HFF-Myc (cell line): ENCODE measurements around the gene GRAMD1C.

Experiments
- DNase-seq: peaks from one replicate; pipeline ENCODE4 v3.0.0-alpha.2; 2011; ENCODE audit warnings: low read depth; ENCODE audit errors: extremely low read depth
- H3K4me3 ChIP-seq: replicated peaks from 2 replicates; pipeline ENCODE4 v1.5.1; 2011; ENCODE audit warnings: low read depth, mild to moderate bottlenecking, control low read depth, low read length
- TF ChIP-seq, protein P1 (sequence below): IDR thresholded peaks from 2 replicates; pipeline ENCODE4 v1.5.1; 2012; ENCODE audit warnings: mild to moderate bottlenecking, low read depth, low read length, control low read depth; ENCODE audit errors: missing control alignments

Gene GRAMD1C

DNA sequence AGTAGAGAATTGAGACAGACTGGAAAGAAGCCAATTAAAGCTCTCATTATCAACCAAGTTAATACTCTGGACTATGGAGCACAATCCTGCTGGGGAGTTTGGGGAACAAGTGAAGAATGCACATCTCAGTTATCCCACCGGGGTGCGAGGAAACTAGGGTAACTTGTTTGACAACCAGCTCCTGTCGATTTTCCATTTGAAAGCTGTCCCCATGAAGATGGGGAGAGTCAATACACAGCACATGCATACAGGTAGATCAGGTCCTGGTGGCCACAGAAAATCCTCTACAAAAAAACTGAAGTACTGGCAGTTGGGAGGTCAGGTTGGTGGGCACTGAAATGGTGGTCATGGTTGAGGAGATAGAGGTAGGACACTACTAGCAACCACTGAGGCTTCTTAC lies 25.7 kb upstream of the GRAMD1C start:
- no peak overlapping the region for H3K4me3 ChIP-seq
- TF ChIP-seq, protein P1, sequence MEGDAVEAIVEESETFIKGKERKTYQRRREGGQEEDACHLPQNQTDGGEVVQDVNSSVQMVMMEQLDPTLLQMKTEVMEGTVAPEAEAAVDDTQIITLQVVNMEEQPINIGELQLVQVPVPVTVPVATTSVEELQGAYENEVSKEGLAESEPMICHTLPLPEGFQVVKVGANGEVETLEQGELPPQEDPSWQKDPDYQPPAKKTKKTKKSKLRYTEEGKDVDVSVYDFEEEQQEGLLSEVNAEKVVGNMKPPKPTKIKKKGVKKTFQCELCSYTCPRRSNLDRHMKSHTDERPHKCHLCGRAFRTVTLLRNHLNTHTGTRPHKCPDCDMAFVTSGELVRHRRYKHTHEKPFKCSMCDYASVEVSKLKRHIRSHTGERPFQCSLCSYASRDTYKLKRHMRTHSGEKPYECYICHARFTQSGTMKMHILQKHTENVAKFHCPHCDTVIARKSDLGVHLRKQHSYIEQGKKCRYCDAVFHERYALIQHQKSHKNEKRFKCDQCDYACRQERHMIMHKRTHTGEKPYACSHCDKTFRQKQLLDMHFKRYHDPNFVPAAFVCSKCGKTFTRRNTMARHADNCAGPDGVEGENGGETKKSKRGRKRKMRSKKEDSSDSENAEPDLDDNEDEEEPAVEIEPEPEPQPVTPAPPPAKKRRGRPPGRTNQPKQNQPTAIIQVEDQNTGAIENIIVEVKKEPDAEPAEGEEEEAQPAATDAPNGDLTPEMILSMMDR, result no peak
- no peak for DNase-seq

DNA sequence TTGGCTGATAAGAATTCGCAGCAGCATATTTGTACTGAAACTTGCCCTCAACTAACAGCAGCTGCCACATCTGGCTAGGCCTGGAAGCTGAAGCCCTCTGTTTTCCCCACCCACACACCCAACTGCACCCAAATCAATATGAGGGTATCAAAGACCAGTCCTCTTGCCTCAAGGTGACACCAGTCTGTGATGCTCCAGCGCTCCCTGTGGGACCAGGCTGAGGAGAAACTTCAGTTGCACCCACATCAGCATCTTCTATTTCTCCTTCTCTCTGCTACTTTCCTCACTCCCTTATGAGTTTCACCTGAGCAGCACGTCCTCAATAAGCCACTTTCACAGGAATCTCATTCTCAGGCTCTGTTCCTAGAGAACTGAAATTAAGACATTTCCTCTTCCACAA lies 18.7 kb upstream of the GRAMD1C start:
- TF ChIP-seq, protein P1, result no peak
- H3K4me3 ChIP-seq, result no peak overlapping the region
- no peak for DNase-seq

DNA sequence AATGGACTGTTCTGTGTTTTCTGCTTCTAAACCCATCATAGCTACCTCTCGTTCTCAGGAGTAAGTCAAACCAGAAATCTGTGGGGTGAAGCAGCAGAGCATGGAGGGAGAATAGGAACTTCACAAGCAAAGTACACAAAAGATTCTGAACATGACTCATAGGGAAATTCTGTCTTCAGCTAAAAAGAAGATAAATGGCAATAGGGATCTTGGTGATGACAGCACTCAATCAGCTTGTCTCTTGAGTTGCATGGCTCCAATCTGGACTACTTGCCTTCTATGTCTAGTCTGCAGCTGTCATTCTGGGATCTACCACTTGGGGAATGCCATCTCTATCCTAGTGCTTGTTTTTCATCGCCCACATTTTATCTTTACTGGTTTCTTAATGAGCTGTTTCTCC lies 13.5 kb upstream of the GRAMD1C start:
- H3K4me3 ChIP-seq, result no peak overlapping the region
- DNase-seq, result no peak
- TF ChIP-seq, protein P1, result no peak

DNA sequence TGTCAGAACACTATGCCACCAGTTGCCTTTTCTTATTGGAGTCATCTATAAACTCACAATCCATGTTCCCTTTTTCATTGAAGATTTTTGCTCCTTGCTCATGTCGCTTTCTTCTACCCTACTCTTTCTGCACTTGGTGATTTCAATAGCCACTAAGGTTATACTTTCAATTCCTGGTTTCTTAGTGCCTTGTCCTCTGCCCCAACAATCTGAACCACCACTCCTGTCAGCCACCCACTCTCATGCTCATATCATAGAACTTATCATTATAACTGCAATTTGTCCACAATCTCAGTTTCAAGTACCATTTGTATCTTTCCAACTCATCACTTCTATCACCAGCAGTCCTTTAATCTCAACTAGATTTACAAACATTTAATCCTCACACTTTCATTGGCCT lies 10.0 kb upstream of the GRAMD1C start:
- H3K4me3 ChIP-seq, result no peak overlapping the region
- TF ChIP-seq, protein P1, result no peak
- no peak for DNase-seq

DNA sequence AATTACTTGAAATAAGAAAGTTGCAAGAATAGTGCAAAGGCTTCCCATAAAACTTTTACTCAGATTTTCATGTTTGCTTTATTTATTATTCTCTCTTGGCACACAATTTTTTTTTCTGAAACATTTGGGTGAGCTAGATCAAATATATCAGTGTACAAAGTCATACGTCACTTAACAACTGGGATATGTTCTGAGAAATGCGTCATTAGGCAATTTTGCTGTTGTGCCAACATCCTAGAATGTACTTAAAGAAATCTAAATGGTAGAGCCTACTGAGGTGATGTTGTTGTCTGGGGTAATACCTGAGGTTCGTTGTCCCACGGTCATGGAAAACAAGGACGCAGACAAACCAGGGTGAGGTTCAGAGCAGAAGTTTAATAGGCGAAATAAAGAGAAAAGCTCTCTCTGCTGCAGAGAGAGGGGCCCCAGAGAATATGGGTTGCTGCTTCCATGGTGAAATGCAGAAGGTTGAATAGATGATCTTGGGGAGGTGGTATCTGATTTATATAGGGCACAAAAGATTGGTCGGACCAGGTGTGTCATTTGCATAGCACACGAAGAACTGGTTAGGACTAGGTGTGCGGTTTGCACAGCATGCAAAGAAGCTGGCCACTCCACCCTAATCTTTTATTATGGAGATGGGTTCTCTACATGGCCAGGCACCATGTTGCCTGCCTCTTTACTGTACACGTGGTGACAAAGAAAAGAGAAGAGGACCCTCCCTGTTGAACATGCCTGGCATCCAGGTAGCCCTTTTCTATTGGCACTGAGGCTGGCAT lies 8.8 kb upstream of the GRAMD1C start:
- TF ChIP-seq, protein P1, result no peak

DNA sequence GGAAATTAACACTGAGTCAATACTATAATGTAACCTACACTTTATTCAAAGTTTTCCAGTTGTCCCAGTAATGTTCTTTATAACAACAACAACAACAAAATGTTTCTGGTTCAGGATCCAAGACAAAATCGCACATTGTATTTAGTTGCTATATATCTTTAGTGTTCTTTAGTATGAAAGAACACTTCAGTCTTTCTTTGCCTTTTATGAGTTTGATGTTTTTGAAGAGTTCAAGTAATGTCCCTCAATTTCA lies 7.6 kb upstream of the GRAMD1C start:
- TF ChIP-seq, protein P1, result no peak
- H3K4me3 ChIP-seq, result no peak overlapping the region
- no peak for DNase-seq

More for the DNA sequence above, 8.8 kb upstream of the GRAMD1C start:
- H3K4me3 ChIP-seq, result no peak overlapping the region
- no peak for DNase-seq
